ENCODE results near the gene ESD.

DNA sequence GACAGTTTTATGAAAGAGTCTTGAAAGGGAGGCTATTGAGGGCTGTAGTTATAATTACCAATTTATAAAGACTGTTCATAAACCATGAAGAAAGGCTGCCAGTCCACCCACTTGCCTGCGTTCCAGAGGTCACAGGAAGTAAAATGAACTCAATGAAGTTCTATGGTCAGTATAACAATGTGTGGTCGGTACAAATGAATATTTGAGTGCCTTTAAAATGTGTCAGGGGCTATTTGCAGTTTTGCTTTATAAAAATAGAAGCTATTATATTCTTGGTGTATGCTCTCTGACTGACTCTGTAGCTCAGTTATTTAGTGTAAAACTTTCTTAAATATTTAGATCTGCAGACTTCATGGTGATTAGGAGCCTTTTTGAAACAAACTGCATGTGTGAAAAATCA is 47.0 kb downstream of the ESD start:
- TF ChIP-seq, protein P1, sequence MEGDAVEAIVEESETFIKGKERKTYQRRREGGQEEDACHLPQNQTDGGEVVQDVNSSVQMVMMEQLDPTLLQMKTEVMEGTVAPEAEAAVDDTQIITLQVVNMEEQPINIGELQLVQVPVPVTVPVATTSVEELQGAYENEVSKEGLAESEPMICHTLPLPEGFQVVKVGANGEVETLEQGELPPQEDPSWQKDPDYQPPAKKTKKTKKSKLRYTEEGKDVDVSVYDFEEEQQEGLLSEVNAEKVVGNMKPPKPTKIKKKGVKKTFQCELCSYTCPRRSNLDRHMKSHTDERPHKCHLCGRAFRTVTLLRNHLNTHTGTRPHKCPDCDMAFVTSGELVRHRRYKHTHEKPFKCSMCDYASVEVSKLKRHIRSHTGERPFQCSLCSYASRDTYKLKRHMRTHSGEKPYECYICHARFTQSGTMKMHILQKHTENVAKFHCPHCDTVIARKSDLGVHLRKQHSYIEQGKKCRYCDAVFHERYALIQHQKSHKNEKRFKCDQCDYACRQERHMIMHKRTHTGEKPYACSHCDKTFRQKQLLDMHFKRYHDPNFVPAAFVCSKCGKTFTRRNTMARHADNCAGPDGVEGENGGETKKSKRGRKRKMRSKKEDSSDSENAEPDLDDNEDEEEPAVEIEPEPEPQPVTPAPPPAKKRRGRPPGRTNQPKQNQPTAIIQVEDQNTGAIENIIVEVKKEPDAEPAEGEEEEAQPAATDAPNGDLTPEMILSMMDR (IDR thresholded peaks at IDR 0.05): no peak
- TF ChIP-seq POLR2A (IDR thresholded peaks at IDR 0.05): no peak
